ENCODE results near the gene SEMA3F.

SEMA3F gene

DNA sequence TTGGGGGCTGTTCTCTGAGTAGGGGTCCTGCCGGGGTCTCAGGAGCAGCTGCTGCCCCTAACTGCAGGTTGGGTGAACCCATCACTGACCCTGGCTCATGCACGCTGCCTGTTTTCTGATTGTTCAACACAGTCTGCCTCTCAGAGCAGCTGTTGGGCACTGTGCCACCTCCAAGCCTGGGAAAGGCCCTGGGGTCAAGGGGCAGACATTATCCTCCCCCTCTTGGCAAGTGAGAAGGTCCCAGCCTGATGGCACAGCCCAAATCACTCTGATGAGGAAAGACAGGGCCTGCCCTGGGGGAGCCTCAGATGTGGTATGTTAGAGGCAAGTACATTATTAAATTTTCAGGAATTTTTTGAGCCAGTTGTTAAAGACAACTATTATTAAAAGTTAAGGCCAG lies 22.2 kb downstream of the SEMA3F start:
- TF ChIP-seq, protein P1, sequence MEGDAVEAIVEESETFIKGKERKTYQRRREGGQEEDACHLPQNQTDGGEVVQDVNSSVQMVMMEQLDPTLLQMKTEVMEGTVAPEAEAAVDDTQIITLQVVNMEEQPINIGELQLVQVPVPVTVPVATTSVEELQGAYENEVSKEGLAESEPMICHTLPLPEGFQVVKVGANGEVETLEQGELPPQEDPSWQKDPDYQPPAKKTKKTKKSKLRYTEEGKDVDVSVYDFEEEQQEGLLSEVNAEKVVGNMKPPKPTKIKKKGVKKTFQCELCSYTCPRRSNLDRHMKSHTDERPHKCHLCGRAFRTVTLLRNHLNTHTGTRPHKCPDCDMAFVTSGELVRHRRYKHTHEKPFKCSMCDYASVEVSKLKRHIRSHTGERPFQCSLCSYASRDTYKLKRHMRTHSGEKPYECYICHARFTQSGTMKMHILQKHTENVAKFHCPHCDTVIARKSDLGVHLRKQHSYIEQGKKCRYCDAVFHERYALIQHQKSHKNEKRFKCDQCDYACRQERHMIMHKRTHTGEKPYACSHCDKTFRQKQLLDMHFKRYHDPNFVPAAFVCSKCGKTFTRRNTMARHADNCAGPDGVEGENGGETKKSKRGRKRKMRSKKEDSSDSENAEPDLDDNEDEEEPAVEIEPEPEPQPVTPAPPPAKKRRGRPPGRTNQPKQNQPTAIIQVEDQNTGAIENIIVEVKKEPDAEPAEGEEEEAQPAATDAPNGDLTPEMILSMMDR (IDR thresholded peaks at IDR 0.05; ENCODE audit: borderline replicate concordance, insufficient read depth, low read depth, low read length): no peak
- no peak overlapping the region for H3K4me3 ChIP-seq (ENCODE audit: low read depth, low read length)

DNA sequence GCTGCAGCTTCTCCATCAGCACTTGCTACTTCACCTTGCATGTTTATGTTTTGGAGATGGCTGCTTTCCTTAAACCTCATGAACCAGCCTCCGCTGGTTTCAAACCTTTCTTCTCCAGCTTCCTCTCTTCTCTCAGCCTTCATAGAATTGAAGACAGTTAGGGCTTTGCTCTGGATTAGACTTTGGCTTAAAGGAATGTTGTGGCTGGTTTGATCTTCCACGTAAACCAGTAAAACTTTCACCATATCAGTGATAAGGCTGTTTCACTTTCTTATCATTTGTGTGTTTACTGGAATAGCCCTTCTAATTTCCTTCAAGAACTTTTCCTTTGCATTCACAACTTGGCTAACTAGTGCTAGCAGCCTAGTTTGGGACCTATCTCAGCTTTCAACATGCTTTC lies 24.6 kb downstream of the SEMA3F start:
- no peak overlapping the region for H3K4me3 ChIP-seq (ENCODE audit: low read depth, low read length)
- TF ChIP-seq, protein P1 (IDR thresholded peaks at IDR 0.05; ENCODE audit: borderline replicate concordance, insufficient read depth, low read depth, low read length): no peak

DNA sequence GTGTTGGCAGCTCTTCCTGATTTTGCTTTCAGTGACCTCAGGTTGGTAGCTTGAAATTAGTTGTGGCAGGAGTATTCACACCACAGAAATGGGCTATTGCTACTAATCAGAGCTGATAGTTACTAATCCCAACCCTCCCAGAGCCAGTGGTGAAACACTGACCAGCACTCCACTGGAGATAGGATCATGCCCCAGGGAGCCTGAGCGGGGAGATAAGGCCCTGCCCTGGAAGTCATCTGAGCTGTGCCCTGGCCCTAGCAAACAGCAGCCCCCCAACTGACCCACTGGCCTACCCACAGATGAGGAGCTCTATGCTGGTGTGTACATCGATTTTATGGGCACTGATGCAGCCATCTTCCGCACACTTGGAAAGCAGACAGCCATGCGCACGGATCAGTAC lies 26.9 kb downstream of the SEMA3F start:
- H3K4me3 ChIP-seq (ENCODE audit: low read depth, low read length): no peak overlapping the region
- TF ChIP-seq, protein P1 (IDR thresholded peaks at IDR 0.05; ENCODE audit: borderline replicate concordance, insufficient read depth, low read depth, low read length): no peak

DNA sequence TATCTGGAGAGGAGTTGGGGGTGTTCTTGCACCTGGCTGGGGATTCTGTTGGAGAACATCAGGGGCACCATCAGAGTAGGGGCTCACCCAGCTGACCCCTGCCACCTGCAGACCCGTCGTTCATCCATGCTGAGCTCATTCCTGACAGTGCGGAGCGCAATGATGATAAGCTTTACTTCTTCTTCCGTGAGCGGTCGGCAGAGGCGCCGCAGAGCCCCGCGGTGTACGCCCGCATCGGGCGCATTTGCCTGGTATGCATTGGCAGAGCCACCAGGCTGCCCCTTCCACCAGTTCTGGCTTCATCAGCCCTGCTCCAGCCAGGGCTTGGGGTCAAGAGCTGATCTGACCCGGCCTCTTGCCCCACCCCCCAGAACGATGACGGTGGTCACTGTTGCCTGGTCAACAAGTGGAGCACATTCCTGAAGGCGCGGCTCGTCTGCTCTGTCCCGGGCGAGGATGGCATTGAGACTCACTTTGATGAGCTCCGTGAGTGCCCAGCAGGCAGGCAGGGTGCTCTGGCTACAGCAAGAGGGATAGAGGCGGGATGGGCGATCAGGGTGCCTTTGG lies 27.5 kb downstream of the SEMA3F start:
- H3K4me3 ChIP-seq (ENCODE audit: low read depth, low read length): no peak overlapping the region
- TF ChIP-seq, protein P1 (IDR thresholded peaks at IDR 0.05; ENCODE audit: borderline replicate concordance, insufficient read depth, low read depth, low read length): no peak

DNA sequence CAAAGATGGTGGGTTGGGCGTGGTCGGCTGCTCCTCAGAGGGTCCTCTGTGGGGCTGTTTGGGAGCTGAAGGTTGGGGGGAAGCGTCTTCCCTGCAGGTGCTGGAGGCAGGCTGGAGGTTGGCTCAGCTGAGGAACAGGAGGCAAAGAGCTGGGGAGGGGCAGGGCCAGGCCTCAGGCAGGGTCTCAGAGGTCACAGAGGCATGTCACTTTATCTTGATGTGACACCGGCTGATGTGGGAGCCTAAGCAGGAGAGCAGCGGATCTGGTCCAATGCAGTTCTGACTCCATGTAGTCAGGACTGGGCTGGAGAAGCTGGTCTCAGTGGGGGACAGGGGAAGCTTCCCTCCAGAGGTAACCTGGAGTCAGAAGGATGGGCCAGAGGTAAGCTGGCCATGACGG lies 28.6 kb downstream of the SEMA3F start:
- H3K4me3 ChIP-seq (ENCODE audit: low read depth, low read length): no peak overlapping the region
- TF ChIP-seq, protein P1 (IDR thresholded peaks at IDR 0.05; ENCODE audit: borderline replicate concordance, insufficient read depth, low read depth, low read length): no peak

DNA sequence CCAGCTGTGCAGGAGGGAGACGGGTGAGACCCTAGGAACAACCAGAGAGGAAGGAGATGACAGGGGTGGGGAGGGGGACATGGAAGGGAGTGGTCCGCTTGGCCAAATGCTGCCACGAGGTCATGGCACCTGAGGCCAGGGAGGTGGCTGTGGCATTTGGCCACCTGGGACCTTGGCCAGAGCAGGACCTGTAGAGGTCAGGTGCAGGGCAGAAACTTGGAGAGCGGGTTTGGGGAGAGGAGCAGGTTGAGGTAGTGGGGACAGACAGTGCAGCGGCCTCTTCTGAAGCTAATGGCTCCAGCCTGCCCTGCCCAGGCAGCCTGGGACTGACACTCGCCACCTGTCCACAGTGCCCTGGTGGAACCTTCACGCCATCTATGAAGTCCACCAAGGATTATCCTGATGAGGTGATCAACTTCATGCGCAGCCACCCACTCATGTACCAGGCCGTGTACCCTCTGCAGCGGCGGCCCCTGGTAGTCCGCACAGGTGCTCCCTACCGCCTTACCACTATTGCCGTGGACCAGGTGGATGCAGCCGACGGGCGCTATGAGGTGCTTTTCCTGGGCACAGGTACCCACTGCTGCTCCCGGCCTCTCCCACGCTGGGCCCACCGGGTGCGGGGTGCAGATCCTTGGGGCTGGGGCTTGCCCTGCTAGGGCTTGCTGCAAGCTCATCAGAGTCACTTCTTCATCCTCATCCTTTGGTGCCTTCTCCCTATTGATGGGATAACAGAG lies 29.3 kb downstream of the SEMA3F start:
- H3K4me3 ChIP-seq (ENCODE audit: low read depth, low read length): no peak overlapping the region
- TF ChIP-seq, protein P1 (IDR thresholded peaks at IDR 0.05; ENCODE audit: borderline replicate concordance, insufficient read depth, low read depth, low read length): no peak

DNA sequence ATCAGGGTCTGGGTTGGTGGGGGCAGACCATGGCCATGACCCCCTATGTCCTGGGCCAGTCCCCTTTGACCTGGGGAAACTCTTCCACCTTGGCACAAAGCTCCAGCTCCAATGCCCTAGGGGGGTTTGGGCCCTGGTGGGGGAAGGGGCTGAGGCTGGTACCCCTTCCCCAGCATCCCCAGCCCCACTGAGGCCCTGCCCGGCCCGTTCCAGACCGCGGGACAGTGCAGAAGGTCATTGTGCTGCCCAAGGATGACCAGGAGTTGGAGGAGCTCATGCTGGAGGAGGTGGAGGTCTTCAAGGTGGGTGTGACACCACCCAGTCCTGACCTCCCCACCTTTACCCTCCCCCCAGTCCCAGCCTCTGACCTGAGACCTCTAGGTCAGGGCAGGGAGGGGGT lies 30.1 kb downstream of the SEMA3F start:
- no peak overlapping the region for H3K4me3 ChIP-seq (ENCODE audit: low read depth, low read length)
- TF ChIP-seq, protein P1 (IDR thresholded peaks at IDR 0.05; ENCODE audit: borderline replicate concordance, insufficient read depth, low read depth, low read length): no peak

Measured in GM12875 (cell line).